NOMO-1 (cell line): Measurements from ENCODE around the gene PPP2R2B.
A peak's percentile ranks its signal among the peaks of the same experiment; 100 is the strongest.

Experiments
- DNase-seq, 2 experiments: peaks; one replicate each; lab custom pipeline; 2025; ENCODE audit not compliant: unreplicated experiment in 2 of 2; lab: John Stamatoyannopoulos, UW

PPP2R2B gene

DNA sequence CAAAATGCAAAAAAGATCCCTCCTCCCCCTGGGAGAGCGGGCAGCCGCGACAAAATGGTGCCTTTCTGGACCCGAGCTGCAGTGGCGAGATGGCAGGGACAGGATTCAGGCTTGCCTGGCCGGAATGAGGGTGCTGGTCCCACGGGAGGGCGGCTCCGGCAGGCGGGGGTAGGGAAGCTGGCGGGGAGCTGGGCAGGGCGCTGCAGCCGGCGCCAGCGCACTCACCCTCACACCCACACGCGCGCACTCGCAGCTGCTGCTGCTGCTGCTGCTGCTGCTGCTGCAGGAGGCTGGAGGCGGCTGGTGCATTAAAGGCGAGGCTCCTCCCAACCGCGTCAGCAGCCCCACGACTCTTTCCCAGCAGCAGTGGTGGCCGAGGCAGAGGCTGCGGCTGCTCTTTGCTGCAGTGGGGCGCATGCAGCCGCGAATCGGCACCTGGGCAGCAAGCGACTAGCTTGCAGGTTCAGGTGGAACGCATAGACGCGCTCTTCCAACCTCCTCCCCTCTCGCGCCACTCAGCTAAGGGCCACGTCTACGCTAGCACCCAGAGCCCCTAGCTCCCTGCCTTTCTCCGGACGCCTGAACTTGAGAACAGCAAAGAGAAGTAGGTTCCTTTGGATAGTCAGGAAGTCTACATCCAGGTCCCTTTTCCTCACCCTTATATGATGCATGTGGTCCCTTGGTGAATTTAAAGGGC, at the start of gene PPP2R2B:
PPP2R2B (minus strand) TSS at position 282 of the 697 bp plus-strand sequence.
- DNase-seq: no peak

- no peak for DNase-seq
Observed at GRCh38 chr5:146924132-146924531, 45.6 kb upstream of the PPP2R2B start.

DNA sequence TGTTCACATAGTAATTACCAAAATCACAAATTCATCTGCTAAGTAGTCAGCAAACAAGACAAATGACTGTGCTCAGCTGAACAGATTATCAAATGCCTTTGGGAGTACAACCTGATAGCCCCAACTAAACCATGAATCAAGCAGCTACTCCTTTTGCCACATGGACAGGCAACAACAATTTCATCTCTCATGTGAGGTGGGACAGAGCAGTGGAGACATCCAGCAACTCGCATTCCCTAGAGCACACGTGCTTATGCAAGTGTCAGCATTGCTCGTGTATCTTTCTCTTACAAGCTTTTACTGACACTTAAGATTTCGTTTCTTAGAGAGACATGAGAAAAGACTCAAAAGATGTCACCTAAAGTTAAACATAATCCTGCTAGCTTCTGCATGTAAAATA, 42.7 kb upstream of the PPP2R2B start:
- no peak for DNase-seq

DNA sequence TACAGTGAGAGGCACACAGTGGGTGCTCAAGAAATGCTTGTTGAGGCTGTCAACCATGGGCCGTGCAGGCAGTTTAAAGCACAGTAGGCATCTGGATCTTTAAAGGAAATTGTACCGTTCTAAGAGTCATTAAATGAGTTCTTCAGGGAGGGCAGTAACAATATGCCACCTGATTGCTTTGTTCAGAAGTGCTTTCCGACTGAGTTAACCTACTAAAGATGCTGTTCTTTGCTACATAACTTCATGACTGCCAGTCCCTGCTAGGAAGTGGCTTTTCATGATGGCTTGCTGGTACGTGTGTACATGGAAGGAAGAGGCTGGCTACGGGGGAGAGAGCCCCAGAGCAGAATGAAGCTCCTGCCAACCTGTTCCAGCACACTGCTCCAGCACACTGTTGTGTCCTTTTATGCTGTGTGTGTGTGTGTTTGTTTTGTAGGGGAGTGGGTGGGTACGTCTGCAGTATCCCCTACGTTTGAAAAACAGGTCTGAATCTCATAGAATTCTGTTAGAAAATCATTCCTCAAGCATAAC, 41.9 kb upstream of the PPP2R2B start:
- DNase-seq: no peak

- DNase-seq: no peak
Observed at GRCh38 chr5:146919304-146919703, 40.7 kb upstream of the PPP2R2B start.

- DNase-seq: no peak
Observed at GRCh38 chr5:146917931-146918330, 39.4 kb upstream of the PPP2R2B start.

- no peak for DNase-seq
Observed at GRCh38 chr5:146912874-146913273, 34.3 kb upstream of the PPP2R2B start.

GRCh38 chr5:146910239-146910638, 31.7 kb upstream of the PPP2R2B start:
- no peak for DNase-seq

DNA sequence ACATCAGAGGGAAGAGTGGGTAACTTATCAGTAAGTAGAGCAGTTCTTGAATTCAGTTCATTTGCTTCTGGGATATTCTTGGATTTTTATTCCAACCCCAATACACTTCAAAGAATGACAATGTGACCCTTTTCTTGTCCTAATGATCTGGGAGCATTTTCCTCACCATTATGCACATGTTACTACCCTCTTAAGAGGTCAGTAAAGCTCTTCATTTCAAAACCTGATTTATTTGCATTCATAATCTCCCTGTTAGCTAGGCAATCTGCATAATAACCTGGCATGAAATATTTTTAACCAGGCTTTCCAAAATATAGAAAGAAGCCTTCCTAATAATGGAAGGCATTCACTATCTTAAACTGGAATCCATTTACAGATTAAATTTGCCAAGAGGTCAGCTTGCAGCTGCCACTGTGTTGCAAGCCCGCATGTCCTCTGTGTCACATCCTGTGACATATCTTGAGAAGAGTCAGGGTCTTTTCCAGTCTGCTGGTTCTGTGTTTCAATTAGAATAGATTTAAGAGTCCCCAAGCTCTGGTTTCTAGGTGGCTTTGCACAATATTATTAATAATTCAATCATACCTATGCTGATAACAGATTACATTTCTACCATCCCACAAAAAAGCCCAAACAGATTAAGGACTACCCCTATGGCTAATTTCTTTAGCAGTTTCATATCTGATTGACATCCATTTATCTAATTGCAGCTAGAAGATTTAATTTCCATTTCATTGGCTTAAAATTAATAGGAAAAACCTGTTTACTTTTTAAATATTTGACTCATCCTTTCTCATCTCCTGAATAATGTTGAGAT, 30.9 kb upstream of the PPP2R2B start:
- DNase-seq: no peak

GRCh38 chr5:146906803-146907202, 28.2 kb upstream of the PPP2R2B start:
- DNase-seq: no peak

- DNase-seq: no peak
Observed at GRCh38 chr5:146904890-146905289, 26.3 kb upstream of the PPP2R2B start.

- no peak for DNase-seq
Observed at GRCh38 chr5:146903789-146904188, 25.2 kb upstream of the PPP2R2B start.

DNA sequence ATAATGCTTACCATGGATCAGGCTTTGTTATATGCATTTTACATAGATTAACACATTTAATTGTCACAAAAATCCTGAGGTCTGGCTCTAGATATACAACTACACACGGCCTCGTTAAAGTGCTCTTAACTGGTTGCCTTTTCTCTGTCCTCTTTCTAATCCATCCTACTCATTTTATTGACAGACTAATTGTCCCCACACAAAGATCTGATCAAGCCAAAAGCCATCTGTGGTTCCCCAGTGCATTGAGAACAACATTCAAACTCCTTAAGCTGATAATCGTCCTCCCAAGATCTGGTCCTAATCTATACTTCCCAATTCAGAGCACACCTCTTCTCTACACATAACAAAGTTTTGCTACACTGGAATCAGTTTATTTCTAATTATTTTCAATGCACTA, 23.9 kb upstream of the PPP2R2B start:
- DNase-seq: no peak

- no peak for DNase-seq
Observed at GRCh38 chr5:146897061-146897460, 18.5 kb upstream of the PPP2R2B start.

DNA sequence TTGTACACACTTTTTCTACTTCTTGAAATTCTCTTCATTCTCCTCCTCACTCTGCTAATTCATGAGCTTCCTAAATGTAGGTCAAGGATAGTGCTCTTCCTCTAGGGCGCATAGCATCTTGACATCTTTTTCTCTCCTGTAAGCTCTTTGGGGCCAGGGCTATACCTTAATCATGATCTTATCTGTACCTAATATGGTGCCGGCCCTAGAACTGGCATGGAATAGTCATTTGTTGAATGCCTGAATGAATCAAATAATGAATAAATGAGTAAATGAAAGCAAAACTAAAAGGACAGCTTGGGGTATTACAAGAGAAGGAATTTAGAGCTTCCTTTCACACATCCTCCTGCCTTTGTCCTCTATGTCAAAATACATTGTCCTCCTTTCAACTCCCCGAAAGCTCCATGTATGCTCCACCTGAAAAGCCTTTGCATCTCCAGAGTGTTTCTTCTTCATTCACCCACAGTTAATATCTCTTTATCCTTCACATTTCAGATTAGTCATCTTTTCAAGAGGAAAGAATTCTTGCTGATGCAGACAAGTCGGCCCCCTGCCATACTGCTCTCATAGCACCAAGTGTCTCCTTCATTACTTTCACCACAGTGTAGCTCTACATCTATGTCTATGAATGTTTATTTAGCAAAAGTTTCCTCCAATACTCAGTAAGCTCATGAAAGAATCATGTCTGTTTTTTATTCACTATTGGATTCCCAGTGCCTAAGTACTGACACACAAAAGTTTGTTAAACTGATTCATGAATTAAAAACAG, 16.4 kb upstream of the PPP2R2B start:
- no peak for DNase-seq

DNA sequence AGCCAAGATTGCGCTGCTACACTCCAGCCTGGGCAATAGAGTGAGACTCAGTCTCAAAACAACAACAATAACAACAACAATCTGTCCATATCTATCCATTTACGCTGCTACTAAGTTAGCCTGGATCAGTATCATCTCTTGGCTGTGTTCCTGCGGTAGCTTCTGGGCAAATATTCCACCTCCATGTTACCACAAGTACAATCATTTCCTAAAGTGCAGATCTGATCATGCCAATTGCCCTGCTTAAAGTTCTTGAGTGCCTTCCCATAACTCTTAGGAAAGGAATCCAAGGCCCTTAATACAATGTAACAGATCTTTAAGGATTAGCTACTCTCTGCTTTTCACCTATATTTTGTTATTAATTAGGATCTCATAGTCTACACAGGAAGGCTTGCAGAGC, 15.4 kb upstream of the PPP2R2B start:
- DNase-seq: no peak

DNA sequence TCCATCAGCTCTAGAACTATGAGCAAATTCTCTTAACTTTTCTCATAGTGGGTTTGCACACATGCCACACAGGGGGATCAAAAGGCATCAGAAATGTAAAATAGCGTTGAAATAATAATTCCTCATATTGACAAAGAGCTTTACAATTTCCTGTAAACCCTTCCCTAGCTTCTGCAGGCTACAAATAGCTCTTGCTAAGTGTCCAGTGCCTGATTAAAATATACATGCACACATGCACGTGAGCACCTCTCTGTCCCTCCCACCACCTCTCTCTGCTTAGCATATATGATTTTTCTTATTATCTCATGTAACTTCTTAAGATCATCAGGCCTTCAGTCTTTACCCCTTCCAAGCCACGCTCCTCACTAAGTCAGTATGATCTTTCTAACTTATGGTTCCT, 13.7 kb upstream of the PPP2R2B start:
- no peak for DNase-seq

- DNase-seq: no peak
Observed at GRCh38 chr5:146891511-146891910, 13.0 kb upstream of the PPP2R2B start.

- DNase-seq: no peak
Observed at GRCh38 chr5:146890731-146891440, 12.3 kb upstream of the PPP2R2B start.

DNA sequence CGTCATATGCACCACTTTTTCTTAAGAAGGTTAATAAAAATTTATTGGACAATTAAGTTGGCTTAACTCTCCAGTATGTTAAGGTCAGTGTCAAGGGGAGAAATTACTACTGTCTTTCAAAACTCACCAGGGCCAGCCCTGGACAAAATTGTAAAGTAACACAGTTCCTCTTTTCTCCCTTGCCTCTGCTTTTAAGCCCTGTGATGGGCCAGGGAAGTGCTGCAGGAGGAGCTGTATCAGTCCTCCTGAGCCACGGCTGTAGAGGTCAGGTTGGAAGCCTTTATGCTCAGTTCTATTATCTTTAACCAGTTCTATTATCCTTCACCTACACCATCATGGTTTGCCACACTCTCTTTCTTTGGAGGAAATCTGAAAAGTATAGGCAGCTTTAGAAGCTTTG, 11.5 kb upstream of the PPP2R2B start:
- DNase-seq: peak in 1 of 2 experiments; percentile 1

DNA sequence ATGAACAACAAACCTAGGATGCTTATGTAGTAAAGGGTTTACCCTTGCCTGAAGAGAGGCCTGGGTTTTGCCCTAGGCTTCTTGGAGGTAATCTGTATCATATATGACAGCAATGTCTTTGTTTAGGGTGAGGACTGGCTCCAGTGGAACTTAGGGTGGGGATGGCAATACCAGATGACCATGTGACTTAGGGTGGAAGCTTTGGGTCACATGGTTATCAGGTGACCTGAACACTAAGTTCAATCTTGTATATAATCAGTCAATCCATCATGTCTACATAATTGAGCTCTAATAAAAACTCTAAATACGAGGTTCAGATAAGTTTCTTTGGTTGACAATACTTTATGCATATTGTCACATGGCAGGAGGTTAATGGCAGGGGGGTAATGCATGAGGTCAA, 10.6 kb upstream of the PPP2R2B start:
- no peak for DNase-seq
